ENCODE results near the gene KRT2. TPM values are rescaled to one million over a fixed set of nuclear protein-coding genes. Genes with fewer than 3 reads are reported as not detected.

KRT2 gene
- not detected for total RNA-seq
- long read RNA-seq = 0 reads

GRCh38 chr12:52651726-52652261 is at the start of gene KRT2:
Gene KRT2 (minus strand): TSS chr12:52652211. CDS start chr12:52652142, 69 bp downstream.
- intact Hi-C loops (cut with DNase I) = no loop called here
- no peak for DNase-seq (ENCODE audit: low spot score)

GRCh38 chr12:52701281-52701680 is 49.3 kb upstream of the KRT2 start:
- no peak for DNase-seq (ENCODE audit: low spot score)
- intact Hi-C loops (cut with DNase I) = no loop called here

- intact Hi-C loops (cut with DNase I) = no loop called here
- DNase-seq (ENCODE audit: low spot score) = no peak
Observed at GRCh38 chr12:52699960-52700359, 47.9 kb upstream of the KRT2 start.

GRCh38 chr12:52699373-52699772 is 47.4 kb upstream of the KRT2 start:
- intact Hi-C loops (cut with DNase I) = no loop called here
- DNase-seq (ENCODE audit: low spot score) = no peak

GRCh38 chr12:52698651-52699340 is 46.8 kb upstream of the KRT2 start:
- intact Hi-C loops (cut with DNase I) = no loop called here
- DNase-seq (ENCODE audit: low spot score) = no peak

- intact Hi-C loops (cut with DNase I) = no loop called here
- DNase-seq (ENCODE audit: low spot score) = no peak
Observed at GRCh38 chr12:52697058-52697582, 45.1 kb upstream of the KRT2 start.

GRCh38 chr12:52696588-52696987 is 44.6 kb upstream of the KRT2 start:
- intact Hi-C loops (cut with DNase I) = no loop called here
- DNase-seq (ENCODE audit: low spot score) = no peak

GRCh38 chr12:52695039-52695438 is 43.0 kb upstream of the KRT2 start:
- intact Hi-C loops (cut with DNase I) = no loop called here
- DNase-seq (ENCODE audit: low spot score) = no peak

- intact Hi-C loops (cut with DNase I) = no loop called here
- no peak for DNase-seq (ENCODE audit: low spot score)
Observed at GRCh38 chr12:52694151-52694550, 42.1 kb upstream of the KRT2 start.

- intact Hi-C loops (cut with DNase I) = no loop called here
- no peak for DNase-seq (ENCODE audit: low spot score)
Observed at GRCh38 chr12:52693261-52693660, 41.2 kb upstream of the KRT2 start.

GRCh38 chr12:52692254-52692653 is 40.2 kb upstream of the KRT2 start:
- intact Hi-C loops (cut with DNase I) = no loop called here
- no peak for DNase-seq (ENCODE audit: low spot score)

GRCh38 chr12:52691841-52692150 is 39.8 kb upstream of the KRT2 start:
- intact Hi-C loops (cut with DNase I) = no loop called here
- DNase-seq (ENCODE audit: low spot score) = no peak

GRCh38 chr12:52691076-52691840 is 39.2 kb upstream of the KRT2 start:
- intact Hi-C loops (cut with DNase I) = no loop called here
- no peak for DNase-seq (ENCODE audit: low spot score)

- DNase-seq (ENCODE audit: low spot score) = no peak
- intact Hi-C loops (cut with DNase I) = no loop called here
Observed at GRCh38 chr12:52690351-52691075, 38.5 kb upstream of the KRT2 start.

- intact Hi-C loops (cut with DNase I) = no loop called here
- DNase-seq (ENCODE audit: low spot score) = no peak
Observed at GRCh38 chr12:52689936-52690335, 37.9 kb upstream of the KRT2 start.

- intact Hi-C loops (cut with DNase I) = no loop called here
- no peak for DNase-seq (ENCODE audit: low spot score)
Observed at GRCh38 chr12:52689239-52689638, 37.2 kb upstream of the KRT2 start.

GRCh38 chr12:52688481-52688880 is 36.5 kb upstream of the KRT2 start:
- intact Hi-C loops (cut with DNase I) = no loop called here

GRCh38 chr12:52687497-52688385 is 35.7 kb upstream of the KRT2 start:
- no peak for DNase-seq (ENCODE audit: low spot score)
- intact Hi-C loops (cut with DNase I) = no loop called here

More at GRCh38 chr12:52688481-52688880, 36.5 kb upstream of the KRT2 start:
- no peak for DNase-seq (ENCODE audit: low spot score)

- DNase-seq (ENCODE audit: low spot score) = no peak
- intact Hi-C loops (cut with DNase I) = no loop called here
Observed at GRCh38 chr12:52686756-52687487, 34.9 kb upstream of the KRT2 start.
